Ectodermal cell (in vitro differentiated cells): Measurements from ENCODE around the gene B3GALT4.
"Not testable (repeated sequence)": the region's sequence is repeated elsewhere in the genome, so short reads cannot be mapped to it uniquely, and the experiment has no call there.

Source experiments
- H3K27ac ChIP-seq: 2 replicates; pipeline ENCODE4 v1.7.0; 2013; ENCODE audit warnings: mild to moderate bottlenecking, low read depth, low read length; ENCODE audit not compliant: insufficient read depth, poor library complexity, severe bottlenecking
- H3K27me3 ChIP-seq: 2 replicates; pipeline ENCODE4 v1.7.0; 2013; ENCODE audit warnings: mild to moderate bottlenecking, low read length; ENCODE audit not compliant: insufficient read depth, control insufficient read depth, poor library complexity, severe bottlenecking
- H3K36me3 ChIP-seq: one replicate; pipeline ENCODE4 v1.7.0; 2013; ENCODE audit warnings: low read length; ENCODE audit not compliant: control insufficient read depth, insufficient read depth
- H3K4me1 ChIP-seq: one replicate; pipeline ENCODE4 v1.7.0; 2013; ENCODE audit warnings: low read length; ENCODE audit not compliant: control insufficient read depth, insufficient read depth
- H3K4me3 ChIP-seq: 2 replicates; pipeline ENCODE4 v1.7.0; 2013; ENCODE audit warnings: low read depth, low read length, control low read depth; ENCODE audit not compliant: insufficient read depth
- H3K9me3 ChIP-seq: 2 replicates; pipeline ENCODE4 v1.7.0; 2013; ENCODE audit warnings: mild to moderate bottlenecking, low read length, moderate library complexity; ENCODE audit not compliant: control insufficient read depth
- WGBS, 2 experiments: methylation state at CpG; one replicate each; pipeline ENCODE4 v1.1.7; 2013; ENCODE audit warnings: missing lambda C conversion rate in 2 of 2; 5-methylcytosine and 5-hydroxymethylcytosine counted together

Gene B3GALT4

DNA sequence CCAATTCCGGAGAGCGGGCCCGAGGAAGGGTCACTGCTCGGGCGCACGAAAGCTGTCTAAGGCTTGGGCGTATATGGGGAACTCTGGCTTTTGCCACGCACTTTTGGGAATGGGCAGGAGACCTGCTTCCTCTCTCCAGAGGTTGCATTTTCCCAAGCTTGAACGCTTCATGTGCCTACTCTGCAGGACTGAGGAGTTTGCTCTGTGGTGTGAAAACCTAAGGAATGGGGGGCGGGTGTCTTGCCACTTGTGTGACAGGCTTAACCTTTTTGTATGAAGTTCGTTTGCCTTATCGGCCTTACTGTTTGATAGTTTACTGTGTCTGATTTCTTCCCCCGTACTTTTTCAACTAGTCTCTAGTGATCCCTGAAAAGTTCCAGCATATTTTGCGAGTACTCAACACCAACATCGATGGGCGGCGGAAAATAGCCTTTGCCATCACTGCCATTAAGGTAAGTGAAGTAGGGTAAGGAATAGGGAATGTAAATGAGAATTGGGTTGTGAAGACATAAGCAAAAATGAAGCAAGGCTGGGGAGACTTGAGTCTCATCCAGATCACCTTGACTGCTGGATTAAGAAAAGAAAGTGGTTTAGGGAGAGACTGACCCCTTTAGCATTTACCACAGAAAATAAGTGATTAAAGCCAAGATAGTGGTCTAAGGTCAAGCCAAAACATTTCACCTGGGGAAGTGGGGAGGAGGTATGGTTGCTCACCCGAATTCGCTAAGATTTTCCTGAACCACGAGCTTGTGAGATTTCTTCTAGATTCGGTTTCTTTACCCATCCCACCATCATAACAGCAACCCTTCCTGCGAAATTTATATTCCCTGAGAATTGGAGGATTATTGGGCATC lies 4.4 kb upstream of the B3GALT4 start:
- Histone ChIP-seq H3K9me3 (no peaks in the 10 kb centered on the region), H3K4me1 (peaks cover 26% of the 10 kb centered on the region), H3K4me3 (peak overlapping the region; percentile 99), H3K27ac (peak overlapping the region; percentile 90), H3K36me3 (peaks cover 35% of the 10 kb centered on the region), H3K27me3 (no peaks in the 10 kb centered on the region)
- 3% methylated on average over 18 to 19 of the region's 22 CpGs for WGBS, 2 experiments

DNA sequence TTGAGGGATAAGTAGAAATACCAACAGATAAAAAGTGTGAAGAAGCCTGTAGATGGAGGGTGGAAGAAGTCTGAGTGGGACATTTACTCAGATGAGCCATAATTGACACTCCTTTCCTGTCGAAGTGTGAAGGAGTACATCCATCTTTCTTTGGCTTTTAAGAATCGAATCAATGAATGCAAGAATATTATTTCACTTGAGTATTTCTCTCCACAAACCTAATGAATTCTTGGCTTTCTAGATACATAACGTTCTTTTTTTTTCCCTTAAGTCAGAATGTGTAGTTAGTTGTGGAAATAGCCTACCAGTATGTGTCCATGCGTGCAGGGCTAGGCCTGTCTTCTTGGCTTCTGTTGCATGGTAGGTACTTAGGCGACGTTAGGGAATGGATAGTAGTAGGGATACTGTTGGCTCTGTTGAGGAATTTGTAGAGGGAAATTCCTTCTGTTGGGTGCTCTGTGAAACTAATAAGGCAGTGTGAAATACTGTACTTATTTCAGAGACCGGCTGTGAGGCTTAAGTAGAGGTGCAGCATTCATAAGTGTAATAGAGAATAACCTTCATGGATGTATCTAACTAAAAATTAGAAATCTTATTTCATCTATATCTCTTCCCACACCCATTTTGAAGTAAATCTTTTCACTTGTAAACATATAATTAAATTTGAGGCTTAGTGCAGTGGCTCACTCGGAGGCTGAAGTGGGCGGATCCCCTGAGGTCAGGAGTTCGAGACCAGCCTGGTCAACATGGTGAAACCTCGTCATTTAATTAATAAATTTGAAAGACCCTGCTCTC lies 3.6 kb upstream of the B3GALT4 start:
- Histone ChIP-seq H3K4me1 (peaks cover 26% of the 10 kb centered on the region), H3K9me3 (no peaks in the 10 kb centered on the region), H3K27ac (no peak overlapping the region), H3K4me3 (peak overlapping the region; percentile 99), H3K36me3 (peaks cover 29% of the 10 kb centered on the region), H3K27me3 (no peaks in the 10 kb centered on the region)
- WGBS, 2 experiments: 69 to 77% methylated on average over 11 of the region's 11 CpGs

DNA sequence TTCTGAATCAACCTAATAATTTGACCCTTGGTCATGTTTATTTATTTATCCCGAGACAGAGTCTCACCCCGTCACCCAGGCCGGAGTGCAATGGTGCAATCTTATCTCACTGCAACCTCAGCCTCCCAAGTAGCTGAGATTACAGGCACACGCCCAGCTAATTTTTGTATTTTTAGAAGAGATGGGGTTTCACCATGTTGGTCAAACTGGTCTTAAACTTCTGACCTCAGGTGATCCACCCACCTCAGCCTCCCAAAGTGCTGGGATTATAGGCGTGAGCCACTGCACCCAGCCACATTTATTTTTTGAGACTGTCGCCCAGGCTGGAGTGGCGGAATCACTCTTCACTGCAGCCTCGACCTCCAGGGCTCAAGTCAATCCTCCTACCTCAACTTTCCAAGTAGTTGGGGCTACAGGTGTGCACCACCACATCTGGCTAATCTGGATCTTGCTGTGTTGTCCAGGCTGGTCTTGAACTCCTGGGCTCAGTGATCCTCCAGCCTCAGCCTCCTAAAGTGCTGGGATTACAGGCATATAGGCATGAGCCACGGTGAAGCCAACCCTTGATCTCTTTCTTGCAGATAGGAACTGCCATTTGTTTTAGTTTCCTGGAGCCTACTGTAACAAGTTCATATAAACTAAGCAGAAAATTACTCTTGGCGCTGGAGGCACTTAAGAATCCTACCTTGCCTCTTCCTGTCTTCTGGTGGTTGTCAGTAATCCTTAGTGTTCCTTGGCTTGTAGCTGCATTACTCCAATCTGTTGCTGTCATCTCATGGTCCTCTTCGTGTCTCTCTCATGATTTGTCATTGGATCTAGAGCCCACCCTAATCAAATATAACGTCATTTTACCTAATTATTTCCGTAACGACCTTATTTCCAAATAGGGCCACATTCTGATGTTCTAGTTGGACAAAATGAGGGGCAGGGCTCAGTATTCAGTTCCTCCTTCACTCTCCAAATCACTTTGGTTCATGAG lies 2.7 kb upstream of the B3GALT4 start:
- Histone ChIP-seq H3K4me3 (peak overlapping the region; percentile 9), H3K27me3 (no peaks in the 10 kb centered on the region), H3K4me1 (peaks cover 26% of the 10 kb centered on the region), H3K27ac (no peak overlapping the region), H3K36me3 (peaks cover 22% of the 10 kb centered on the region), H3K9me3 (no peaks in the 10 kb centered on the region)
- WGBS, 2 experiments: 86 to 90% methylated on average over 14 of the region's 14 CpGs

GRCh38 chr6:33275795-33276580 lies 935 bp upstream of the B3GALT4 start:
- not testable (repeated sequence) for H3K9me3 ChIP-seq, H3K27me3 ChIP-seq, H3K27ac ChIP-seq
- Histone ChIP-seq H3K4me1 (peaks cover 26% of the 10 kb centered on the region), H3K36me3 (peaks cover 19% of the 10 kb centered on the region), H3K4me3 (peak overlapping the region; percentile 56)
- 84% methylated on average over 15 to 16 of the region's 16 CpGs for WGBS, 2 experiments

DNA sequence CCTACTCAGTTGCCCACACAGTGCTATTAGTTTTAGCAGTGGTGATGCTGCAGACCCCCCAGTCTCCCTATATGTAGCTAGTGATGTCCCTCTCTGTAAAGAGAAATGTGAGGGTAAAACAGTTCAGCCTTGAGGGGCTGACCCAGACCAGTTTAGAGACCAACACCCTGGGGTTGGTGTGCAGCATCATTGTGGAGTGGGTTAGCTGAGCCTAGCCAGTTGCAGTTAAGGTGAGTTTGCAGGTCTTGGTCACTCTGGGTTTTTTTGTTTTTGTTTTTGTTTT lies 401 bp upstream of the B3GALT4 start:
- no peaks in the 10 kb centered on the region for H3K9me3 ChIP-seq
- H3K36me3 ChIP-seq: peaks cover 21% of the 10 kb centered on the region
- H3K27ac ChIP-seq: peak overlapping the region; percentile 86
- H3K4me1 ChIP-seq: peaks cover 26% of the 10 kb centered on the region
- H3K4me3 ChIP-seq: peak overlapping the region; percentile 56
- no peaks in the 10 kb centered on the region for H3K27me3 ChIP-seq

DNA sequence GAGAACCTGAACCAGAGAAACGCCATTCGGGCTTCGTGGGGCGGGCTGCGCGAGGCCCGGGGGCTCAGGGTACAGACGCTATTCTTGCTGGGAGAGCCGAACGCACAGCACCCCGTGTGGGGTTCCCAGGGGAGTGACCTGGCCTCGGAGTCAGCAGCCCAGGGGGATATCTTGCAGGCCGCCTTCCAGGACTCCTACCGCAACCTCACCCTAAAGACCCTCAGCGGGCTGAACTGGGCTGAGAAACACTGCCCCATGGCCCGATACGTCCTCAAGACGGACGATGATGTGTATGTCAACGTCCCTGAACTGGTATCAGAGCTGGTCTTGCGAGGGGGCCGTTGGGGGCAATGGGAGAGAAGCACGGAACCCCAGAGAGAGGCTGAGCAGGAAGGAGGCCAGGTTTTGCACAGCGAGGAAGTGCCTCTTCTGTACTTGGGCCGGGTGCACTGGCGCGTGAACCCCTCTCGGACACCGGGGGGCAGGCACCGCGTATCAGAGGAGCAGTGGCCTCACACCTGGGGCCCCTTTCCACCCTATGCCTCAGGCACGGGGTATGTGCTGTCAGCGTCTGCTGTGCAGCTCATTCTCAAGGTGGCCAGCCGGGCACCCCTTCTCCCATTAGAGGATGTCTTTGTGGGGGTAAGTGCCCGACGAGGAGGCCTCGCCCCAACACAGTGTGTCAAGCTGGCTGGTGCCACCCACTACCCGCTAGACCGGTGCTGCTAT lies 904 bp downstream of the B3GALT4 start:
- Histone ChIP-seq H3K9me3 (no peaks in the 10 kb centered on the region), H3K4me1 (peaks cover 24% of the 10 kb centered on the region), H3K27ac (peak overlapping the region; percentile 86), H3K4me3 (peak overlapping the region; percentile 56), H3K36me3 (peaks cover 21% of the 10 kb centered on the region), H3K27me3 (no peaks in the 10 kb centered on the region)
- 56 to 59% methylated on average over 39 of the region's 39 CpGs for WGBS, 2 experiments

DNA sequence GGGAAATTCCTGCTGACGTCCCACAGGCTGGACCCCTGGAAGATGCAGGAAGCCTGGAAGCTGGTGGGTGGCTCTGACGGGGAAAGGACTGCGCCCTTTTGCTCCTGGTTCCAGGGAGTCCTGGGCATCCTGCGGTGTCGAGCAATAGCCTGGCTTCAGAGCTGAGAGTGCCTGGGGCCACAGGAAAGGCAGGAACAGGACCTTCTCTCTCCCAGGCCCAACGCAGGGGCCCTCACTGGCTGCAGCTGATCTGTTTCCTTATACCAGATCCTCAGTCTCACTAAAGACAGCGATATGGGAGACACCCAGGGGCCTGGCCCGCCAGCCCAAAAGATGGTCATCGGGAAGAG lies 1.4 kb downstream of the B3GALT4 start:
- WGBS, 2 experiments: 90 to 91% methylated on average over 9 of the region's 9 CpGs
- H3K36me3 ChIP-seq: peaks cover 18% of the 10 kb centered on the region
- no peaks in the 10 kb centered on the region for H3K27me3 ChIP-seq
- no peak overlapping the region for H3K27ac ChIP-seq
- no peak overlapping the region for H3K4me3 ChIP-seq
- H3K4me1 ChIP-seq: peaks cover 18% of the 10 kb centered on the region
- no peaks in the 10 kb centered on the region for H3K9me3 ChIP-seq

DNA sequence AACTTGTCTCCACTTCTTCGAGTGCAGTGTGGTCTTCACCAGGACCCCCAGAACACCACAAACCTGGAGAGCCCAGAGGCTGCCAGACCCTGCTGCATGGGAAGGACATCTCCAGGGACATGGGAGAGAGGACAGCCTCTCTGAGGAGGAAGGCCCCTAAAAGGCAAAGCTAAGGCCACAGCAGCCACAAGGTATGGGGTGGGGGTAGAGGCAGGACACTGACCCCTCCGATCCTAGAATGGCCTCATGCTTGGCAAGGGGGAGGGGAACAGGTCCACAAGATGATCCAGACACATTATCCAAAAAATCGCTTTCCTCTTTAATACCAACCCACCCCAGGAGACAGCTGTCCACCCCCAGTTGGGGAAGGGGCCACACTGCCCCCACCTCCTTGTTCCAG lies 1.9 kb downstream of the B3GALT4 start:
- Histone ChIP-seq H3K9me3 (no peaks in the 10 kb centered on the region), H3K27ac (no peak overlapping the region), H3K4me1 (peaks cover 15% of the 10 kb centered on the region), H3K4me3 (no peak overlapping the region), H3K36me3 (peaks cover 20% of the 10 kb centered on the region), H3K27me3 (no peaks in the 10 kb centered on the region)
- WGBS, 2 experiments: 89 to 91% methylated on average over 3 of the region's 3 CpGs

- no peak overlapping the region for H3K4me3 ChIP-seq
- WGBS, 2 experiments: 94% methylated on average over 13 of the region's 13 CpGs
- H3K36me3 ChIP-seq: peaks cover 23% of the 10 kb centered on the region
- no peaks in the 10 kb centered on the region for H3K27me3 ChIP-seq
- H3K27ac ChIP-seq: no peak overlapping the region
- H3K4me1 ChIP-seq: peaks cover 12% of the 10 kb centered on the region
- no peaks in the 10 kb centered on the region for H3K9me3 ChIP-seq
Observed at GRCh38 chr6:33279257-33279695, 2.4 kb downstream of the B3GALT4 start.
